GM19239 (cell line): ENCODE results near the gene ZSCAN10.

Experiments used
- DNase-seq: peaks from one replicate; pipeline ENCODE4 v3.0.0; 2011; ENCODE audit warnings: low spot score; ENCODE audit not compliant: insufficient read length
- FAIRE-seq: peaks from 2 replicates; lab custom pipeline; 2011; peaks lifted over from hg19 to GRCh38; lab: Jason Lieb, UNC

Gene ZSCAN10

DNA sequence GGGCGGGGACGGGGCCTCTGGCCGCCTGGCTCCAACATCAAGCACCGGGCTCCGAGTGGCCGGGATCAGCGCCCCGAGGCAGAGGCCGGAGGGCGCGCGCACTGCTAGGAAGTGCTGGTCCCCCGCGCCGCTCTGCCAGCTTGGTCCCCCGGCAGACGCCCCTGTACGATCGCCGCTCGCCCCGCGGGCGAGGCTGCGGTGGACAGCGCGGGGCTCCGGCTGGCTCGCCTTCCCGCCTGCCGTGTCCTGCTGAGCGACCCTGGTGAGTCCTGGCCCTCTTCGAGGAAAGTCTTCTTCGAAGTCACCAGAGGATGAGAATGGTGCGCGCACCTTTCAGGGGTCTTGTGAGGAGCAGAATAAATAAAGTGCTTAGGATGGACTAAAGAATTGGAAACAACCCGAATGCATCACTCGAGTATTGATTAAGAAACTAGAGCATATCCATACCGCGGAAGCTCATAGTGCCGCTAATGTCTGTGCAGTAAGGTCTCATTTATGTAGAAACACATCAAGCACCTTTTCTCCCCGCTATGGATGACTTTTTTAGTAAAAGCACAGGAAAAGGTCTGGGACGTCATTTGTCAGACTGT lies 36.1 kb upstream of the ZSCAN10 start:
- DNase-seq: no peak

DNA sequence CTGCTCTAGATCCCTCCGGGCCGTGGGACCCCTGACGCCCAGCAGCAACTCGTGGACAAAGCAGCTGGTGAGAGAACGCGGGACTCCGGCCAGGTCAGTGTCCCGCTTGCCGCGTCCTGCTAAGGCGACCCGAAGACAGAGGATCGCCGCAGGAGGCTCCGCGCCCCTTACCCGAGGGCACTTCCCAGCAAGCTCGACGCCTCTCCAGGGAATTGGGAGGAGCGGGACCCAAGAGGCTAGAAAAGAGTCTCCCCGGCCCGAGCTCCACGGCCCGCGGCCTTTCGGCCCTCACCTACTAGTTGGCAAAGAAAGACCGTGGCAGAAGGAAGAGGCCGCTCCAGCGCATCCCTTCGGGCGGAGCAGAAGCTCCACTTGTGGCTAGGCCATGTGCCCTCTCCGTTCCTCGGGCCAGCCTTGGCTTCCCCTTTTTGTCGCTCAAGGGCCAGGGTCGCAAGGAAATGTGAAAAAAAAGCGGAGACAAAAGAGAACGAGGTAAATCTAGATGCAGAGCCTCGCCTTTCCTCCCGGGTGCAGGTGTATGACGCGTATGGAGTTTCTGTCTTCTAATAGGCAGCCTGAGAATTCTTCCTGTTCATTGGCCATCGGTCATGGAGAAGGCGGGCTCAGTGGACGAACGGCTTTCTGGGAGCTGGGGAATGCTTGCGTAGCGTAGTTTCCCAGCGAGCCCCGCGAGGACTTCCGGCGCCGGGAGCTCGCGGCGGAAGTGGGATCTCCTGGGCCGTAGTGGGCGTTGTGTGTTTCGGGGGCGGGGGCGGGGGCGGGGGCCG lies 35.4 kb upstream of the ZSCAN10 start, which contains the start of gene ZNF213:
Gene ZNF213, plus strand, starts transcription at position 692 of the 788 bp plus-strand sequence. CDS start 2,252 bp downstream, outside the sequence.
- DNase-seq (peak; percentile 96), FAIRE-seq (peak; percentile 95)

More for the DNA sequence above, 36.1 kb upstream of the ZSCAN10 start:
- peak; percentile 35 for FAIRE-seq

DNA sequence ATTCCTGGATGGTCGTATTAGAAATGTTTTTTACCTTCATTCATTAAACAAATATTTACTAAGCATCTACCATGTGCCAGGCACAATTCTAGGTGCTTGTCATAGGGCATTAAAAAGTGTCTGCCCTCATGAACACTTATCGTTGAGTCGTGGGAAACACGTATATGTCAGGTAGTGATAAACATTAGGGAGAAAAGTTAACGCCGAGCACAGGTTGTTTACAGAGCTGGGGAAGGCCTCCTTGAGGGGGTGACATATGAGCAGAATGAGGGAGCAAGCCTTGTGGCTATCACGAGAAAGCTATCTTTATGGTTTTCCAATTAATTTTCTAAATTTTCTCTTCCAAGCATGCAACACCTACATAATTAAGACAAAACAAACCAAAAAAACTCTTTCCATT lies 34.8 kb upstream of the ZSCAN10 start:
- DNase-seq (no peak), FAIRE-seq (no peak)

DNA sequence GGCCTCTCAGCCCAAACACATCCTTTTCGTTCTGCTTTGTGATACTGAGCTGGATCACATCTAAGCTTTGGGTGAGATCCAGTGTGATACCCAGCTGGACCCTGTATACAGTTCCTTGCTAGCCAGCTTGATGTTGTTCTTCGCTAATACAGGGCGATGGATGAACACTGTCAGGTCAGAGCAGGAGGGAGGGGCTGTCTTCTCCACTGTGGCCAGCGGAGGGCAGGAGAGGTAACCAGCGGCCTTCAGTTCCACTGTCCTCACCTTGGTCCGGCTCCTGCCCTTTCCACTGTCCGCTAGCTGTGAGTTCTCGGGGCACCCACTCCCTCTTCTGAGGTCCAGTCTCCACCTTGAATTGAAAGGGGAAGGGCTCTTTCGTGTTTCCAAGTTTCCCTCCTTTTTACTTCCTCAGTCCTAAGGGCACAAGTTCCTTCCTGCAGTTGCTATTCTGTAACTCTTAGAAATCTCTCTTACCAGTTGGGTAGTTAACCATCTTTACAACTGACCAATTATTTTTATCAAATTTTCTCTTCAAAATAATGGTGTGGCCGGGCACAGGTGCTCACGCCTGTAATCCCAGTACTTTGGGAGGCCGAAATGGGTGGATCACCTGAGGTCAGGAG lies 32.8 kb upstream of the ZSCAN10 start:
- DNase-seq (no peak), FAIRE-seq (peak; percentile 74)

DNA sequence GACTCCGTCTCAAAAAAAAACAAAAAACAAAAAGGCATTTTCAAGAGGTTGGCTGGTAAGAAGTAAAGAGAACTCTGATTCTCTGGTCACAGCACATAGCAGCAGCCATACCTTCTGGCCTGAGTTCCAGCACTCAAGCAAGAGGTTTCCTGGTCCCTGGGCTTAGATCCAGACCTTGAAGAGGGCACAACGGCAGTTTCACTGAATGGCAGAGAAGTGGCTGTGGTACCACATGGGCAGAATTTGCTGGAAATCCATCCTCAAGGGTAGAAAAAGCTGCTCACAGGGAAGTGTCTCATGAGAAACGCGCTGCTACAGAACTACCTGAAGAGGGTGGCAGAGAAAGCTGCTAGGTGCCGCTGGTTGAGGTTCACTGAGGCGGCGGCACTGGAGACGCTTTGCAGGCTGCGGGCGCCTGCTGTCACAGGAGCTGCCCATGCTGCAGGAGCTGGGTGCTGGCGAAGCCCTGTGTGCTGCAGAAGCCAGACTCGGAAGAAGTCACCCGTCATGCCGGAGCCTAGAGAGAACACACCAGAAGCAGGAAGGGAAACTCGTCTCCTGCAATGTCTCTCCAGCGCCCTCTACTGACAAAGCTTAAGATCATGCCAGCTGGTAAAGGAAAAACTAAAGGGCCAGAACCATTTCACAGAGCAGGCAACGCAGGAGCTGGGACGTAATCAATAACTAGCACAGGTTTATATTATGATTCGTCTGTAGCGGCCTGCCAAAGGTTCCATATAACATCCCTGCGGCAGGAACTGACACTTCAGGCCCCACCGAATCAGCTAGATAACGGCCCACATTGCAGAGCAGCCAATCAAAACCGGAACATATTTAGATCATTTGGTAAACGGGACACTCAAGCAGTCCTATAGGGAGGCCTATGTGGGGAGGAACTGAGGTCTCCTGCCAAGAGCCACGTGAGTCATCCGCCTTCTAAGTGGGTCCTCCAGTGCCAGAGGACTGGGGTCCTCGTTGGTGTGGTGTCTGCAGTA lies 30.3 kb upstream of the ZSCAN10 start:
- FAIRE-seq: peak; percentile 80
- no peak for DNase-seq

DNA sequence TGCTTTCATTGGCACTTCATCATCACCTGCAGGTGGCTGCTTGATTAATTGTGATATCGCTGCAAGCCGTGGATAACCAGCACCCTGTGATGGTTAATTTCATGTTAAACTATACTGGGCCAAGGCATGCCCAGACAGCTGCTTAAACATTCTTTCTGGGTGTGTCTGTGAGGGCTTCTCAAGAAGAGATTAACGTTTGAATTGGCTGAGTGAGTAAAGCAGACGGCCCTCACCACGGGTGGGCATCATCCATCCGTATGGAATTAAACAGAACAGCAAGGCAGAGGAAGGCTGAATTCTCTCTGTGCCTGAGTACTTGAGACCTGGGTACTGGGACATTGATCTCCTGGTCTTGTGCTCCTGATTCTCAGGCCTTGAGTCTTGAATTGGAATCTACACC lies 28.7 kb upstream of the ZSCAN10 start:
- no peak for DNase-seq
- no peak for FAIRE-seq

DNA sequence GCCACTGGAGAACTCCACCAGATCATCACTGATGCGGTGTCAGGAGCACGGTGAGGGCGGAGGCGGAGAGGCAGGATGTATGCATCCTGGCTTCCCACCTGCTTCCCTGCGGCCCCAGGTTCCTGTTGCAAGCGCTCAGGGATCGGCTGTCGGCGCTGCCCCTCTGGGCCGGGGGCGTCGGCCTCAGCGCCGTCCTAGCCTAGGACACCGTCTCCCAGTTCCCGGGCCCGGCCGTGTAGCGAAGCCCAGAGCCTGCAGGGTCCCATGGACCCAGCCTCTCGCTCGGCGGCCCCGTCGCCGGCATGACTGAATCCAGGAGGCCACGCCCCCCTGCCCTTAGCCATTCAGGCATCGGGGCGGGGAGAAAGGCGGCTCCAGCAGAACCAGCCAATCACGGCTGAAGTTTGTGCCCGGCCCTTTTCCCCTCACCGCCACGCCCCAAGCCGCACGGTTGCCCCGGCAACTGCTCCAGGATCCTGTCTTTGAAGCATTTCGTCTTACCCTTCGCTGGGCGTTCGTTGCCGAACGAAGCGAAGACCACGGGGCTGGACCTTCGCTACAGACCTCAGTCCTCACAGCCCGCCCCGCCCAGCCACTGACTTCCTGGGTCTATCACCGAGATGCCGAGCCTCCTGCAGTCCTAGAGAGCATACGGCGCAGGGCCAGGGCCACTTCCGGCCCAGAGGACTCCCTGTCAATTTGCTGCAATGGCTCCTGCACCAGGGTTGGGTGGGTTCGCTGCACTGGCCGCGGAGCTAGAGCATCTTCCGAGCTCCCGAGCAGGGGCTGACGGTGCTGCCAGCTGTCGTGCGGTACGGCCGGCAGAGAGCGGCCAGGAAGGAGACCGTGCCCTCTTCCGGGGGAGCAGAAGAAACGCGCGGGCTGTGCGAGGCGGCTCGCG lies 25.1 kb upstream of the ZSCAN10 start:
- DNase-seq: peak; percentile 95
- peak; percentile 94 for FAIRE-seq

DNA sequence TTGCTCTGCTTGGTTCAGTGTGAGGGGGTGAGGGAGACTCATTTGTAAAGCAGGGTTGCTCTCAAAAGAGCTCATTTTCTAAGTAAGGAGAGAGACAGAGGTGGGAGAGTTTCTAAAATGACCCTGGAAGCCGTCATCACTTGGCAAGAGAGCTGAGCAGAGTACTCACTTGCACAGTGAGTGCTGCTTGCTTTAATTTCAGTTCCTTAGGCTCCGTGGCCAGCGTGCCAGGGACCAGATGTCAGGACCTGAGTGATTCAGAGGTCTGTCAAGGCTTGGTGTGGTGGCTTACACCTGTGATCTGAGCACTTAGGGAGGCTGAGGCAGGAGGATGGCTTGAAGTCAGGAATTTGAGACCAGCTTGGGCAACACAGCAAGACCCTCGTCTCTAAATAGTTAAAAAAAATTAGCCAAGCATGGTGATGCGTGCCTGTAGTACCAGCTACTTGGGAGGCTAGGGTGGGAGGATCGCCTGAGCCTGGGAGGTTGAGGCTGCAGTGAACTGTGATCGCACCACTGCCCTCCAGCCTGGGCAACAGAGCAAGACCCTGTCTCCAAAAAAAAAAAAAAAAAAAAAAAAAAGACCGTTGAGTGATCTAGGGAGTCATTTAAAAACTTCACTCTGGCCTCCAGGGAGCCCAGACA lies 24.0 kb upstream of the ZSCAN10 start:
- FAIRE-seq (no peak), DNase-seq (no peak)

DNA sequence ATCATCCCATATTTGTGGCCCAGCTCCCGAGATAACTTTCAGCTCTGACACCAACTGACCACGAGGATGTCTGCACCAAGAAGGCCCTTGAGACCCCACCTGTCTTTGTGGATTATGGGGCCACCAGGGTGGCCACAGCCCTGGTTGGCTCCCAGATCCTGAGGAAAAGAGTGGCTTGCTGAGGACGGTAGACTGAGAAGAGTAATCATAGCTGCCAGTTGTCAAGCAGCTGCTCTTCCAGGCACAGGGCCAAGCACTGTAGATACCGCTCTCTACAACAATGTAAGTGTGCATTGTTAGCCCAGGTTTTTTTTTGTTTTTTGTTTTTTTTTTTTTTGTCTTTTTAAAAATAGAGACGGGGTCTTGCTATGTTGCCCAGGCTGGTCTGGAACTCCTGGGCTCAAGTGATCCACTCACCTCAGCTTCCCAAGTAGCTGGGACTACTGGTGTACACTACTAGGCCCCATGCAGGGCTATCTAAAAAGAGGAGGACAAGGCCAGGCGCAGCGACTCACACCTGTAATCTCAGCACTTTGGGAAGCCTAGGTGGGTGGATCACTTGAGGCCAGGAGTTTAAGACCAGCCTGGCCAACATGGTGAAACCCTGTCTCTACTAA lies 22.9 kb upstream of the ZSCAN10 start:
- no peak for FAIRE-seq
- no peak for DNase-seq

DNA sequence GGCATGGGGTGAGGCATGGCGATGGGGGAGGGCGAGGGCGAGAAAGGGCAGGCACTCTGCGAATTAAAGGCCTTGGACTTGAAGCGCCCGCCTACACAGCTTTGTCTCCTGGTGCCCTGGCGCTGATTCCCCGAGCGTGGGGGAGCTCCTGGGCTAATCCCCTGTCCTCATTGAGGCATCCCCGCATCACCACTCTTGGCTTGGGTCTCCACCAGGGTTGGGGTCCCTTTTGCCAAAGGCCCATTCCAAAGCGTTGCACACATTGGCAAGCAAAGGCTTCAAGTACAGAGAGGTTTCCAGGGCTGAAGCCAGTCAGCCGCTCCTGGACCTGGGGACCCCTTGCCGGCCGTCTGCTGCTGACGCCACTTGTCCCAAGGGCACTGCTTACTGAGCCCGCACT lies 21.3 kb upstream of the ZSCAN10 start:
- no peak for DNase-seq

DNA sequence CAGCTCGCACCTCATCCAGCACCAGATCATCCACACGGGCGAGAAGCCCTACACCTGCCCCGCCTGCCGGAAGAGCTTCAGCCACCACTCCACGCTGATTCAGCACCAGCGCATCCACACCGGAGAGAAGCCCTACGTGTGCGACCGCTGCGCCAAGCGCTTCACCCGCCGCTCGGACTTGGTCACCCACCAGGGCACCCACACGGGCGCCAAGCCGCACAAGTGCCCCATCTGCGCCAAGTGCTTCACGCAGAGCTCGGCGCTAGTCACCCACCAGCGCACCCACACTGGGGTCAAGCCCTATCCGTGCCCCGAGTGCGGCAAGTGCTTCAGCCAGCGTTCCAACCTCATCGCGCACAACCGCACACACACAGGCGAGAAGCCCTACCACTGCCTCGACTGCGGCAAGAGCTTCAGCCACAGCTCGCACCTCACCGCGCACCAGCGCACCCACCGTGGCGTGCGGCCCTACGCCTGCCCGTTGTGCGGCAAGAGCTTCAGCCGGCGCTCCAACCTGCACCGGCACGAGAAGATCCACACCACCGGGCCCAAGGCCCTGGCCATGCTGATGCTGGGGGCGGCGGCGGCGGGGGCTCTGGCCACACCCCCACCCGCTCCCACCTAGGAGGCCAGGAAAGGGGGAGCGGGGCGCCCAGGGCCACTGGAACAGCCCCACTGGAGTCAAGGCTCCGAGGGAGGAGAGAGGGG lies 20.8 kb upstream of the ZSCAN10 start:
- no peak for FAIRE-seq

More for the DNA sequence above, 21.3 kb upstream of the ZSCAN10 start:
- no peak for FAIRE-seq

DNA sequence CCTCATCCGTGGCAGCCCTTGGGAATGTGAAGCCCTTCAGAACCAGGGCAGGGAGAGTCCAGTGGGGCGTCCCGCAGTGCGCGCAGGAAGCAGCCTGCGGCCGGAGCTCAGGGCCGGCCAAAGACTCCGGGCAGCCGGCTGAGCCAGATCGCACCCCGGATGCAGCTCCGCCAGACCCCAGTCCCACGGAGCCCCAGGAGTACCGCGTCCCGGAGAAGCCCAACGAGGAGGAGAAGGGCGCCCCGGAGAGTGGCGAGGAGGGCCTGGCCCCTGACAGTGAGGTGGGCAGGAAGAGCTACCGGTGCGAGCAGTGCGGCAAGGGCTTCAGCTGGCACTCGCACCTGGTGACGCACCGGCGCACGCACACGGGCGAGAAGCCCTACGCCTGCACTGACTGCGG lies 20.2 kb upstream of the ZSCAN10 start:
- FAIRE-seq (no peak), DNase-seq (no peak)

More for the DNA sequence above, 20.8 kb upstream of the ZSCAN10 start:
- no peak for DNase-seq

DNA sequence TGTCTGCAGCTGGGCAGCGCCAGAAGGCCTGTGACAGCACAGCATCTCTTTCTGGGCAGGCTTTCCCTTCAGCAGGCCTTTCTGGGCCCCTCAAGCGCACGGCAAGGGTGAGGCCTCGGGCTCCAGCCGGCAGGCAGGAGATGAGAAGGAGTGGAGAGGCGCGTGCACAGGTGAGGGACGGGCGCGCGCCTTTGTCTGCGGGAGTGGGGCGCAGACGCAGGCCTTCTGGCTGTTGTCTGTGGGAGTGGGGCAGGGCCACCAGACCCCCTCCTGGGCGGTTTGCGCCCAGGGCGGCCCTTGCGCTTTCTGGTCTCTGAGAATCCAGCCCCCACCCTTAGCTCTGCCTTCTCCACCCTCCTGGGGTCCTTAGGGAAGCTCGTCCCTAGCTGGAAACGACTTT lies 19.8 kb upstream of the ZSCAN10 start:
- DNase-seq (no peak), FAIRE-seq (no peak)

DNA sequence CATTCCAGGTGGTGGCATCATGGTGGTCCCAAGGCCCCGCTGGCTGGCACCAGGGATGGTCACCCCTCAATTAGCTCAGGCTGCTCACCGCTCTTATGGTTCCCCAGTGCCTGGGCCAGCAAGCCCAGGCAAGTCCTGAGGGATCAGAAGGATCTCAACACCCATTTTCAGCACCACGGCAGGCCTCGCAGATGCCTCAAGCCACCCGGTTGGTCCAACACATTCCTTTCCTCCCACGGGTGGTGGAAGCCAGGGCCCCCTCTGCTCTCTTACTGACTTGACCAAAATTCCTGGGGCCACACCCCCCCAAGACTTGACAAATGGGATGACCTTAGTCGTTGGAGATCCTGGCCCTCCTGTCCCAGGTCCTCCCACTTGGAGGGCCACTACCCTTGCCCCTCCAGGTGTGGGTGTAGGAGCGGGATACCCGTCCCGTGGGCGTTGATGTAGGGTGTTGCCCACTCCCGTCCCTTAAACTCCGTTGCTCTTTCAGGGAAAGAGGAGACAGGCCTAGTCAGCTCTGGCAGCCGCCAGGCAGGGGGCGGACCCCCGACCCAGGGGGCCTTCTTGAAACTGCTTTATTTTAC lies 19.2 kb upstream of the ZSCAN10 start:
- no peak for DNase-seq
- FAIRE-seq: no peak

DNA sequence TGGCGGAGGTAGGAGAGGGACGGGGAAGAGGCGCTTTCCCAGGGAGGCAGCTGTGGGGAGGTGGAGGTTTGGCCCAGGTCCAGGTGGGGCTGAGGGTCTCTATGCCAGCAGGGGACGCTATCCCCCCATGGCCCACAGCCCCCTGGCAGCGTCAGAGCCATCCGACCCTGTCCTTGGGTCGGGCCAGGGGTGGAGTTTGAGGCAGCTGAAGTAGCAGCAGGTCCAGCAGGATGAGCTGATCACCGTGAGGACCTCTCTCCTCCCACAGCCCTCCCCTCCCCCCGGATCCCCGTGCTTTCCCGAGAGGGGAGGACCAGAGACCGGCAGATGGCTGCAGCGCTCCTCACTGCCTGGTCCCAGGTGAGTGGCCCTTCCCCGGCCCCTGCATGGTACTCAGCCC lies 16.5 kb upstream of the ZSCAN10 start:
- no peak for DNase-seq
- no peak for FAIRE-seq

DNA sequence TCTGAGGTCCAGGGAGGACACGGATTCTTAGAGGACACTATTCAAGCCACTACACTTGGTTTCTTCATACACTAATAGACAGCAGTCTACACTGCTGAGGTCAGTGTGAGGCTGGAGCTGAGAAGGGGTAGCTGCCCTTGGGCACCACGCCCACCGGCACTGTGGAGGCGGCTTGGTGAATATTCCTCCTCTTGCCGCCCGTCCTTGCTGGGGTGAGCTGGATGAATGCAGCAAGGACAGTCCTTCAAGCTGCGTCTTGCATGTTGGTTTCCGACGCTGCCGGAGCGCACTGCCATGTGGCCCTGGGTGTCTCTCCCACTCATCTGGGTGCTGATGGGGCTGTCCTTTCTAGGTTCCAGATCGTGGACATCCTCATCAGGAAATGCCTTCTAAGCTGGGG lies 15.9 kb upstream of the ZSCAN10 start:
- FAIRE-seq: no peak
- no peak for DNase-seq

DNA sequence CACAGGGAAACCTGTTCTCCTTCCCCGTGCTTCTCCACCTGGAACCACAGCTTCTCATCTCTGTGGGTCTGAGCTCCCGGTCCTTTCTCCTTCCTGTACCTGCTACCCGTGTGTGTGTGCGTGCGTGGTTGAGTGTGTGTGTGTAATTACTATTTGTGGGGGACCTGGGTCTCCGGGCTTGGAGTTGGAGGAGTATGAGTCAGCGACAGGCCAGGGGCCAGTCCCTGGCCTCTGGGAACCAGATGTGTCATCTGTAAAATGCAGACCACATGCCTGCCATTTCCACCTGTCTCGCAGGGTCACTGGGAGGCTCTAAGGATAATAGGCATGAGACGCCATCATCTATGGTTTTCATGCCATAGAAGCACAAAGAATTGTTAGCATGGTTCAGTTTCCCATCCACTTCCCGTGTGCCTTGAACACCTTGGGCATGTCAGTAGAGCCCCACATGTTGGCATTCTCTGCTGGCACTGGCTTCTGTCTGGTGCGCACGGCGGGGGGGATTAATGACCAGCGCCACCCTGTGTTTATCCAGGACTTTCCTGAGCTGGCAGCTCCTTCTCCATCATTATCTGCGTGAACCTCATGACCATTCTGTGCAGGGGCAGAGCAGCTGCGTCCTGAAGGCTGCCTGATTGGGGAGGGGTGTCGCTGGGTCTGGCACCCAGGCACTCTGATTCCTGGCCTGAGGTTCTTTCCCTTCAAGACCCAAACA lies 14.8 kb upstream of the ZSCAN10 start:
- DNase-seq: no peak
- FAIRE-seq: no peak
